Thoracic aorta (tissue), 2 donors: ENCODE data around the gene STON1. TPM values are rescaled to one million over a fixed set of nuclear protein-coding genes. Genes with fewer than 3 reads are reported as not detected.

Source experiments
- ATAC-seq: fragments of 150-250 bp; one replicate; pipeline ENCODE4 v1.8.0; 2017; ENCODE audit warnings: low read depth; ENCODE audit not compliant: insufficient number of reproducible peaks, low FRiP score
- DNase-seq: peaks from one replicate; pipeline ENCODE4 v3.0.0-alpha.2; 2020; ENCODE audit warnings: low spot score
- H3K27ac ChIP-seq, 2 donors: fragments of 200-600 bp; sonication (generic); 1 replicate in 1 of 2; 2 replicates in 1 of 2; pipeline ENCODE4 v1.5.1; 2016; ENCODE audit warnings: mild to moderate bottlenecking in 2 of 2, moderate library complexity in 2 of 2
- H3K27me3 ChIP-seq: fragments of 200-600 bp; sonication (generic); replicated peaks from 2 replicates; pipeline ENCODE4 v1.6.0; 2016; ENCODE audit warnings: mild to moderate bottlenecking; ENCODE audit not compliant: insufficient read depth
- H3K36me3 ChIP-seq: fragments of 200-600 bp; sonication (generic); one replicate; pipeline ENCODE4 v1.5.1; 2016
- H3K4me1 ChIP-seq, 2 donors: fragments of 200-600 bp; sonication (generic); 1 replicate in 1 of 2; 2 replicates in 1 of 2; pipeline versions ENCODE4 v1.5.1 to v1.6.0; 2016; ENCODE audit warnings: low read depth in 2 of 2, mild to moderate bottlenecking in 1 of 2; ENCODE audit not compliant: control insufficient read depth in 1 of 2
- H3K4me3 ChIP-seq: fragments of 200-600 bp; sonication (generic); 2 replicates; pipeline ENCODE4 v1.5.1; 2016; ENCODE audit warnings: mild to moderate bottlenecking
- H3K9me3 ChIP-seq: fragments of 200-600 bp; sonication (generic); 2 replicates; pipeline ENCODE4 v1.5.1; 2016
- total RNA-seq, 2 donors: library from RNA; depleted of rRNA; stranded (reverse); fragments of >200 nt; gene quantifications; one replicate each; pipeline versions ENCODE4 v1.1.0 to v1.2.3, GENCODE V29; 2016
- TF ChIP-seq, protein P1 (sequence below): fragments of 200-600 bp; sonication (generic); IDR thresholded peaks from one replicate; pipeline ENCODE4 v1.5.1; 2019; ENCODE audit warnings: antibody characterized with exemption

STON1 gene
- total RNA-seq, 2 donors from 2014 or later: 39.2 to 42.4 TPM

DNA sequence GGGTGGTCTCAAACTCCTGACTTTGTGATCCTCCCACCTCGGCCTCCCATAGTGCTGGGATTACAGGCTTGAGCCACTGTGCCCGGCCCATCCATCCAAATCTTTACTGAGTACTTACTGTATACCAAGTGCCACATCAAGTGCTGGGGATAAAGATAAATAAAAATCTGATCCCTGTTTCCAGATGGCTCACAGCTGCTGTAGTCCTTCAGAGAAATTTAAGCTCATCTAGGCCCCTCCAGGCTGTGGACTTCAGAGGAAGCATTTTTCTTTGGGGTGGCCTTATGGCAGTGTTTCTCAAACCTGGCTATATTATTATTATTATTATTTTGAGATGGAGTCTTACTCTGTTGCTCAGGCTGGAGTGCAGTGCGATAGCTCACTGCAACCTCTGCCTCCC, 54.0 kb downstream of the STON1 start:
- no peak overlapping the region for H3K27ac ChIP-seq
- H3K4me3 ChIP-seq: no peak overlapping the region
- DNase-seq (no peak), ATAC-seq (no peak)
- no peaks in the 10 kb centered on the region for H3K9me3 ChIP-seq
- TF ChIP-seq, protein P1, sequence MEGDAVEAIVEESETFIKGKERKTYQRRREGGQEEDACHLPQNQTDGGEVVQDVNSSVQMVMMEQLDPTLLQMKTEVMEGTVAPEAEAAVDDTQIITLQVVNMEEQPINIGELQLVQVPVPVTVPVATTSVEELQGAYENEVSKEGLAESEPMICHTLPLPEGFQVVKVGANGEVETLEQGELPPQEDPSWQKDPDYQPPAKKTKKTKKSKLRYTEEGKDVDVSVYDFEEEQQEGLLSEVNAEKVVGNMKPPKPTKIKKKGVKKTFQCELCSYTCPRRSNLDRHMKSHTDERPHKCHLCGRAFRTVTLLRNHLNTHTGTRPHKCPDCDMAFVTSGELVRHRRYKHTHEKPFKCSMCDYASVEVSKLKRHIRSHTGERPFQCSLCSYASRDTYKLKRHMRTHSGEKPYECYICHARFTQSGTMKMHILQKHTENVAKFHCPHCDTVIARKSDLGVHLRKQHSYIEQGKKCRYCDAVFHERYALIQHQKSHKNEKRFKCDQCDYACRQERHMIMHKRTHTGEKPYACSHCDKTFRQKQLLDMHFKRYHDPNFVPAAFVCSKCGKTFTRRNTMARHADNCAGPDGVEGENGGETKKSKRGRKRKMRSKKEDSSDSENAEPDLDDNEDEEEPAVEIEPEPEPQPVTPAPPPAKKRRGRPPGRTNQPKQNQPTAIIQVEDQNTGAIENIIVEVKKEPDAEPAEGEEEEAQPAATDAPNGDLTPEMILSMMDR: no peak
- no peaks in the 10 kb centered on the region for H3K27me3 ChIP-seq
- H3K36me3 ChIP-seq: peaks cover 6% of the 10 kb centered on the region
- H3K4me1 ChIP-seq: no peaks in the 10 kb centered on the region

DNA sequence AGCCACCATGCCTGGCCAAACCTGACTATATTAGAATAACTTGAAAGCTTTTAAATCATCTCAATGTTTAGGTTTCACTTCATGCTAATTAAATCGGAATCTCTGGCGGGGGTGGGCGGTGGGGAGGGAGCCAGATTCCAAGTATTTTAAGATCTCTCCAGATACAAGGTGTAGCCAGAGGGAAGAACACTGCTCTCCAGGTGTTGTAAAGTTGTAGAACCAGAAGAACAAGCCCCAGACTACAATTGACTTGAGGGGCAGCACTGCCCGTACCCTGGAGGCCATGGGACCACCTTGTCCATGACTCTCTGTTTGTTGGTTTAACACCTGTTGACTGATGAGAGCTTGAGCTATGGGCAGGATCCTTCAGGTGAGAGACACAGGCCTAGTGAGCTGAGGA, 54.6 kb downstream of the STON1 start:
- H3K36me3 ChIP-seq: peaks cover 6% of the 10 kb centered on the region
- no peak for DNase-seq
- H3K9me3 ChIP-seq: no peaks in the 10 kb centered on the region
- H3K4me1 ChIP-seq: no peaks in the 10 kb centered on the region
- no peak overlapping the region for H3K4me3 ChIP-seq
- H3K27ac ChIP-seq: no peak overlapping the region
- H3K27me3 ChIP-seq: no peaks in the 10 kb centered on the region
- no peak for ATAC-seq
- TF ChIP-seq, protein P1: no peak

DNA sequence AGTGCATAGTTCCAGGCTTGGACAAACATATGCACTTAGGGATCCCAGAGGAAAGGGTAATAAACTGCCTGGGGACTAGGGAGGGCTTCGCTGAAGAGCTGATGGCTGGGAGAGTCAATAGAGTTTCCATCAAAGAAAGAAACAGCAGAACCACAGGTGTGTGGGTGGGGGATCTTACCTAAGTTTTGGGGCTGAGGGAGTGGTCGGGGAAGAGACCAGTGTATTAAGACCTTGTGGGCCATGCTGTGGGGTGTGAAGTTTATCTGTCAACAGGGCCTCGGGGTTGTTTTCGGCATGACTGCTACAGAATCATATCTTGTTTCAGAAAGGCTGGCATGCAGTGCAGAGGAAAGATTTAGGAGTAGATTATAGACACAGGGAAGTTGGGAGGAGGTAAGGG, 56.5 kb downstream of the STON1 start:
- Histone ChIP-seq H3K27ac (no peak overlapping the region), H3K4me1 (no peaks in the 10 kb centered on the region), H3K36me3 (peaks cover 6% of the 10 kb centered on the region), H3K27me3 (no peaks in the 10 kb centered on the region), H3K4me3 (no peak overlapping the region), H3K9me3 (no peaks in the 10 kb centered on the region)
- ATAC-seq: no peak
- TF ChIP-seq, protein P1: no peak
- no peak for DNase-seq

DNA sequence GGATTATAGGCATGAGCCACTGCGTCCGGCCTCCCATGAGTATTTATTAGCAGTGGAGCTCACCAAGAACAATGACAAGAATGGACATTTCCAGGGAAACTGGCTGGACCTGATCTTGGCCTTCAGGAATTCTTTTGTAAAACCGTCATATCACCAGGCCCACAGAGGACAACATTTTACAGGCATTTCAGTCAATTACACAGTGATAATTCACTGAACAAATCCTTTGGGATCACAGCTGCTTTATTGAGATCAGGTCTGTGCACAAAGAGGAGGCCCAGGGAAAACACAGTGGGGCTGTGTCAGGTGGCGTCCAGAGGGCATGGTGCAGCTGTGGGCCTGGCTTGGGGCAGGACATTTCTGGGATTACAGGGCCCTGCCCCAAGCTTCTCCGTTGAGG, 57.6 kb downstream of the STON1 start:
- no peak overlapping the region for H3K4me3 ChIP-seq
- H3K27me3 ChIP-seq: no peaks in the 10 kb centered on the region
- H3K27ac ChIP-seq: no peak overlapping the region
- H3K9me3 ChIP-seq: no peaks in the 10 kb centered on the region
- ATAC-seq: no peak
- H3K36me3 ChIP-seq: peaks cover 3% of the 10 kb centered on the region
- TF ChIP-seq, protein P1: no peak
- no peak for DNase-seq
- H3K4me1 ChIP-seq: no peaks in the 10 kb centered on the region

DNA sequence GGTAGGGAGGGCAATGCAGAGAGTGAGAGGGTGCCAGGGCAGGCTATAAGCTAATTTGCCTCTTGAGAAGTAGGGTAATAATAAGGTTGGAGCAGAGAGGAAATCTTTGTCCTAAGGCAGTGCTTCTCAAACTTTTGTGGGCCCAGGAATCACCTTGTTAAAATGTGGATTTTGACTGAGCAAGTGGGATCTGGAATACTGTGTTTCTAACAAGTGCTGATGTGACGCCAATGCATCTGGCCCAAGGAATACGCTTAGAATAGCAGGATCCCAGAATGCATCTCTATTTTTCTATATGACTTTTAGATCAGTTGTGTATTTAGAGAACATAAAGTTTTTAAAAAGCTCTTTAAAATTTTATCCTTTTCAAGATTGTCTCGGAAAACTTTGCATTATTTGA, 58.0 kb downstream of the STON1 start:
- no peaks in the 10 kb centered on the region for H3K27me3 ChIP-seq
- H3K9me3 ChIP-seq: no peaks in the 10 kb centered on the region
- H3K4me3 ChIP-seq: no peak overlapping the region
- no peak for DNase-seq
- TF ChIP-seq, protein P1: no peak
- H3K36me3 ChIP-seq: peaks cover 3% of the 10 kb centered on the region
- H3K27ac ChIP-seq: no peak overlapping the region
- no peak for ATAC-seq
- H3K4me1 ChIP-seq: no peaks in the 10 kb centered on the region
